GM08714 (cell line): Measurements from ENCODE around the gene CCNY.

Experiments used
- H3K4me3 ChIP-seq: fragments of 200-500 bp; sonication (Bioruptor generic); 2 replicates; pipeline ENCODE4 v1.5.1; 2014; ENCODE audit warnings: mild to moderate bottlenecking, low read length, inconsistent platforms
- ZNF274 ChIP-seq: IDR thresholded peaks from 2 replicates; pipeline ENCODE4 v1.6.1; 2012; ENCODE audit warnings: mild to moderate bottlenecking, low read depth, low read length

The CCNY gene

DNA sequence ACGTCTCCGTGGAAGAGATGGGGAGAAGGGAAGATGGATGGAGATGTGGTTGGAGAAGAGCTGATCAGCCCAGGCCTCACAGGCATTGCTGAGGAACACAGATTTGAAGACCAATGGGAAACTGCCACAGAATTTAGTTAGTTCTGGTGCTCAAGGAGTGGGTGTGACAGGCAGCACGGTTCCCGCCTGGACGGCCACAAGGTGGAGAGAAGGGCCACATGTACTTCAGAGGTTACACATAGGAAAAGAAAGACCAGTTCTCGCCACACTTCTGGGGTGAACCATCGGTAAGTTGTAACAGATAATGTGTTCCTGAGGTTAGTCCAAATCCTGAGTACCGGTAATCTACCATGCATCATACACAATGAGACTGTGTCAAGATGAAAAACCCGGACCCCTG lies 239.3 kb downstream of the CCNY start:
- TF ChIP-seq ZNF274 = no peak
- H3K4me3 ChIP-seq = no peak overlapping the region

DNA sequence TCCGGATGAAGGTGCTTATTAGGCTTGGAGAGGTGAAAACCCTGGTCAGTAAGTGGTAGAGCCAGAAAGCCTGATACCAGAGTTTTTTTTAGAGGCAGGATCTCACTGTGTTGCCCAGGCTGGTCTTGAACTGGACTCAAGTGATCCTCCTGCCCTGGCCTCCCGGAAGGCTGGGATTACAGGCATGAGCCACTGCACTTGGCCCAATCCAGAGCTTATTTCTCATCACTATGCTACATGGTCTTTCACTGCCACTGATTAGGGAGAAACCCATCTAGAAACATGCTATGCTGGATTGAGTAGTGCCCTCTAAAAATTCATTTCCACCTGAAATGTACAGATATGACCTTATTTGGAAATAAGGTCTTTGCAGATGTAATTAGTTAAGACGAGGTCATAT lies 240.4 kb downstream of the CCNY start:
- H3K4me3 ChIP-seq = no peak overlapping the region
- no peak for TF ChIP-seq ZNF274

- TF ChIP-seq ZNF274 = no peak
- H3K4me3 ChIP-seq = no peak overlapping the region
Observed at GRCh38 chr10:35577926-35578617, 241.8 kb downstream of the CCNY start.

DNA sequence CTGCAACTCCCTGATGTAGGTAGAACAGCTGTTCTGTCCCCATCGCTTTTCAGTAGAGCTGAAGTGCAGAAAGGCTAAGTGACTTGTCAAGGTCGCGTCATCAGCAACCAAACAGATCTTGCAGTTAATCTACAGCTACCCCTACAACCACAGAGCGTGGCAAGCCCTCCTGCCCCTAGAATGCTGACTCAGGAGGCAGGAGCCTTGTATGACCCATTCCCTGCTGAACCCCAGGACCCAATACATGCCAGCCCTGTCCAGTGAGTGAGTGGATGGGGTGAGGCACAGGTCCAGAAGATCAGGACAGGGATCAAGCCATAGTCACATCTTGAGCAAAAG lies 242.3 kb downstream of the CCNY start:
- H3K4me3 ChIP-seq = no peak overlapping the region
- no peak for TF ChIP-seq ZNF274

GRCh38 chr10:35579116-35579515 lies 242.8 kb downstream of the CCNY start:
- no peak for TF ChIP-seq ZNF274
- no peak overlapping the region for H3K4me3 ChIP-seq

DNA sequence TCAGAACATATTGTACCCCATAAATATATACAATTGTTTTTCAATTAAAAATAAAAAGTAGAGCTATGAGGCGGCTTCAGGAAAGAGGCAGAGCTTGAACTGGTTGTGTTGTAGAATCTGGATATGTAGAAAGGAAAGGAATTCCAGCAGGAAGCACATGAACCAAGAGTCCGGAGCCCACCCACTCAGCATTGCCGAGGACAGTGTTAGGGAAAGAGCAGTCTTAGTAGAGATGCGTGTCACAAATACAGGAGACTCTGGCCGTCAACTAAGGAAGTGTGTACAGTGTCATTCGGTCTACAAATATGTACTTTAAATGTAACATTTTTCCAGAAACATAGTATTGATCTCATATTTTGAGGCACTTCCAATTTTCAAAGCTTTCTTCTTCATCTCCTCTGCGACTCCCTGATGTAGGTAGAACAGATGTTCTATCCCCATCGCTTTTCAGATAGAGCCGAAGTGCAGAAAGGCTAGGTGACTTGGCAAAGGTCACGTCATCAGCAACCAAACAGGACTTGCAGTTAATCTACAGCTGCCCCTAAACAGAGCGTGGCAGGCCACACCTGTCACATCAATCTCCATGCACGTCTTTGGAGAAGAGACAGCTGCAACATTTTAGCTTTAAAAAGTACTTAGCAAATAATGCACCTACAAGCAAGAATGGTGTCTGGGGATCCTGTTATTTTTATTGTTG lies 243.6 kb downstream of the CCNY start:
- TF ChIP-seq ZNF274 = no peak
- H3K4me3 ChIP-seq = no peak overlapping the region

GRCh38 chr10:35580423-35580770 lies 244.1 kb downstream of the CCNY start:
- no peak overlapping the region for H3K4me3 ChIP-seq
- TF ChIP-seq ZNF274 = no peak

GRCh38 chr10:35581655-35582054 lies 245.3 kb downstream of the CCNY start:
- TF ChIP-seq ZNF274 = no peak
- no peak overlapping the region for H3K4me3 ChIP-seq

DNA sequence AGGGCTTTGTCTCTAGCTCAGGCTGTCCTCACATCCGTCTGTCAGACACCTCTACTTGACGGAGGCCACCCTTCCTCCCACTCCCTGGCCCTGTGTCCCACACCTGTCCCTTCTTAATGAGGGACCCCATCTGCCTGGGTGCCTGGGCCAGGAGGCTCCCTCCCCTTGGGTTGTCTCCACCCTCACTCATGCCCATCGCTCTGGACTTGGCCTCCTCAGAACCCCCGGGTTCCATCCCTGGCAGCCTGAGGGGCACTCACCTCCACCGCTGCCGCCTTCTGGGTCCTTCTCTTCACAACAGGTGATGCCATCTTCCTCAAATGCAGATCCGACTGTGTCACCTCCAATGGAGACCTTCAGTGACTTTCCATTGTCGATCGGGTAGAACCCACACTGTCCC lies 248.6 kb downstream of the CCNY start:
- no peak overlapping the region for H3K4me3 ChIP-seq
- no peak for TF ChIP-seq ZNF274

DNA sequence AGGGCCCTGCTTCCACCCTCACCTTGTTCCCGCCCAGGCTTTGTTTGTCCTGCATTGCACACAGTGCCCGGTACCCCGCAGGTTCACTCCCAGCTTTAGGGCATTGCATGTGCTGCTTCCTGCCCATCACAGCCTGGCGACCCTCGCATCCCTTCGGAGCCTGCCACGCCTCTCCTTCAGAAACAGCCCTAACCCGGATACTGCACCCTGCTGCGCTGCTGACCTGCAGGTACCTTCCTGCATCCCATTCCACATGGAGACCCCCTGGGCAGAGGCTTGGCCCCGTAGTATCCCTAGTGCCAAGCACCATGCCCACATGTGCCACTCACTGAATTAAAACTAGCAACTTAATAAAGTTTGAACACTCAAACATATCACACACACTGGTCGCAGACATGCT lies 249.0 kb downstream of the CCNY start:
- TF ChIP-seq ZNF274 = no peak
- no peak overlapping the region for H3K4me3 ChIP-seq

- no peak overlapping the region for H3K4me3 ChIP-seq
- no peak for TF ChIP-seq ZNF274
Observed at GRCh38 chr10:35585903-35586535, 249.7 kb downstream of the CCNY start.

- no peak for TF ChIP-seq ZNF274
- H3K4me3 ChIP-seq = no peak overlapping the region
Observed at GRCh38 chr10:35588836-35589235, 252.5 kb downstream of the CCNY start.

- H3K4me3 ChIP-seq = no peak overlapping the region
- TF ChIP-seq ZNF274 = no peak
Observed at GRCh38 chr10:35592441-35592840, 256.1 kb downstream of the CCNY start.

GRCh38 chr10:35594115-35595079 lies 258.1 kb downstream of the CCNY start:
- TF ChIP-seq ZNF274 = no peak
- no peak overlapping the region for H3K4me3 ChIP-seq
